Measurements from ENCODE around the gene IVD. TPM values are rescaled to one million over a fixed set of nuclear protein-coding genes. Genes with fewer than 3 reads are reported as not detected.

Gene IVD
- total and polyA plus RNA-seq, 7 experiments from 2014 or later = 27.1 to 81.8 (median 50.4) TPM

GRCh38 chr15:40424483-40425115 lies 19.0 kb downstream of the IVD start:
- H3K27me3 Mint-ChIP-seq = no peaks in the 10 kb centered on the region
- ATAC-seq (no peak), DNase-seq (no peak)
- no peak overlapping the region for H3K4me3 ChIP-seq (ENCODE audit: low read length)
- H3K27me3 ChIP-seq (ENCODE audit: control insufficient read depth in 2 of 2, insufficient read depth in 2 of 2, low read length in 2 of 2) = no peaks in the 10 kb centered on the region
- H3K27ac ChIP-seq (ENCODE audit: low read depth, low read length) = no peak overlapping the region
- H3K9me3 Mint-ChIP-seq = no peaks in the 10 kb centered on the region
- no peak overlapping the region for H3K4me3 Mint-ChIP-seq
- peaks cover 0 to 3% of the 10 kb centered on the region in 2 donors for H3K4me1 ChIP-seq (ENCODE audit: control insufficient read depth in 2 of 2, insufficient read depth in 2 of 2, low read length in 2 of 2)
- H3K9me3 ChIP-seq (ENCODE audit: control insufficient read depth in 2 of 3, low read length in 3 of 3) = no peaks in the 10 kb centered on the region
- intact Hi-C loops (cut with micrococcal nuclease) = loop anchor here (5.0 kb wide), 3 partner anchors 42 to 737 kb away; partner anchors contain the start of gene KNSTRN (in 1 of the 2)
- POLR2A ChIA-PET = no interaction called here
- H3K27ac Mint-ChIP-seq = no peak overlapping the region
- no peaks in the 10 kb centered on the region for H3K36me3 ChIP-seq (ENCODE audit: control insufficient read depth in 2 of 3, insufficient read depth in 3 of 3, low read length in 3 of 3)
- H3K36me3 Mint-ChIP-seq = peaks cover 0 to 16% (median 5%) of the 10 kb centered on the region in 5 donors
- peaks cover 0 to 7% (median 0%) of the 10 kb centered on the region in 7 donors for H3K4me1 Mint-ChIP-seq
- CTCF ChIA-PET = interaction anchor here (0.6 to 11.1 kb wide), 6 partner anchors 12 to 94 kb away, joined by 3 to 107 read pairs (median 3); partner anchors contain the start of genes BAHD1 and CCDC9B

- ATAC-seq (no peak), DNase-seq (no peak)
- Histone ChIP-seq H3K27me3 (ENCODE audit: control insufficient read depth in 2 of 2, insufficient read depth in 2 of 2, low read length in 2 of 2) (no peaks in the 10 kb centered on the region), H3K4me1 (ENCODE audit: control insufficient read depth in 2 of 2, insufficient read depth in 2 of 2, low read length in 2 of 2) (peaks cover 0 to 3% of the 10 kb centered on the region in 2 donors), H3K4me3 (ENCODE audit: low read length) (no peak overlapping the region), H3K36me3 (ENCODE audit: control insufficient read depth in 2 of 3, insufficient read depth in 3 of 3, low read length in 3 of 3) (no peaks in the 10 kb centered on the region), H3K9me3 (ENCODE audit: control insufficient read depth in 2 of 3, low read length in 3 of 3) (no peaks in the 10 kb centered on the region), H3K27ac (ENCODE audit: low read depth, low read length) (no peak overlapping the region)
- intact Hi-C loops (cut with micrococcal nuclease) = no loop called here
- Mint-ChIP-seq H3K9me3 (no peaks in the 10 kb centered on the region), H3K27me3 (no peaks in the 10 kb centered on the region), H3K27ac (no peak overlapping the region), H3K4me1 (peaks cover 0 to 7% (median 0%) of the 10 kb centered on the region in 7 donors), H3K36me3 (peaks cover 0 to 16% (median 5%) of the 10 kb centered on the region in 5 donors), H3K4me3 (no peak overlapping the region)
- POLR2A ChIA-PET = no interaction called here
- CTCF ChIA-PET = interaction anchor here (0.7 to 11.1 kb wide), 4 partner anchors 27 to 146 kb away, joined by 3 to 107 read pairs (median 4); partner anchors contain the start of gene CCDC9B
Measured at GRCh38 chr15:40425681-40426080, 20.1 kb downstream of the IVD start.

GRCh38 chr15:40427188-40427587 lies 21.6 kb downstream of the IVD start:
- H3K9me3 Mint-ChIP-seq = no peaks in the 10 kb centered on the region
- H3K27me3 ChIP-seq (ENCODE audit: control insufficient read depth in 2 of 2, insufficient read depth in 2 of 2, low read length in 2 of 2) = no peaks in the 10 kb centered on the region
- DNase-seq (no peak), ATAC-seq (no peak)
- no peaks in the 10 kb centered on the region for H3K4me1 ChIP-seq (ENCODE audit: control insufficient read depth in 2 of 2, insufficient read depth in 2 of 2, low read length in 2 of 2)
- no peak overlapping the region for H3K27ac Mint-ChIP-seq
- H3K4me3 ChIP-seq (ENCODE audit: low read length) = no peak overlapping the region
- intact Hi-C loops (cut with micrococcal nuclease) = no loop called here
- H3K36me3 Mint-ChIP-seq = peaks cover 0 to 16% (median 5%) of the 10 kb centered on the region in 5 donors
- no peak overlapping the region for H3K4me3 Mint-ChIP-seq
- no peak overlapping the region for H3K27ac ChIP-seq (ENCODE audit: low read depth, low read length)
- H3K4me1 Mint-ChIP-seq = peaks cover 0 to under 1% (median 0%) of the 10 kb centered on the region in 7 donors
- POLR2A ChIA-PET = no interaction called here
- H3K36me3 ChIP-seq (ENCODE audit: control insufficient read depth in 2 of 3, insufficient read depth in 3 of 3, low read length in 3 of 3) = no peaks in the 10 kb centered on the region
- H3K9me3 ChIP-seq (ENCODE audit: control insufficient read depth in 2 of 3, low read length in 3 of 3) = no peaks in the 10 kb centered on the region
- no peaks in the 10 kb centered on the region for H3K27me3 Mint-ChIP-seq
- CTCF ChIA-PET = interaction anchor here (0.9 to 11.1 kb wide), 2 partner anchors 86 to 95 kb away, joined by 3 to 107 read pairs; partner anchors contain the start of gene CCDC9B

- no peaks in the 10 kb centered on the region for H3K4me1 ChIP-seq (ENCODE audit: control insufficient read depth in 2 of 2, insufficient read depth in 2 of 2, low read length in 2 of 2)
- no peak overlapping the region for H3K27ac Mint-ChIP-seq
- POLR2A ChIA-PET = no interaction called here
- ATAC-seq (no peak), DNase-seq (no peak)
- no peaks in the 10 kb centered on the region for H3K36me3 ChIP-seq (ENCODE audit: control insufficient read depth in 2 of 3, insufficient read depth in 3 of 3, low read length in 3 of 3)
- H3K4me3 ChIP-seq (ENCODE audit: low read length) = no peak overlapping the region
- no peak overlapping the region for H3K27ac ChIP-seq (ENCODE audit: low read depth, low read length)
- H3K4me3 Mint-ChIP-seq = no peak overlapping the region
- no peaks in the 10 kb centered on the region for H3K27me3 ChIP-seq (ENCODE audit: control insufficient read depth in 2 of 2, insufficient read depth in 2 of 2, low read length in 2 of 2)
- CTCF ChIA-PET = interaction anchor here (0.6 to 1.8 kb wide), 2 partner anchors 90 to 279 kb away, joined by 4 to 5 read pairs; no protein-coding TSS in a partner anchor
- peaks cover 0 to 16% (median 5%) of the 10 kb centered on the region in 5 donors for H3K36me3 Mint-ChIP-seq
- H3K9me3 Mint-ChIP-seq = no peaks in the 10 kb centered on the region
- peaks cover 0 to 1% (median 0%) of the 10 kb centered on the region in 7 donors for H3K4me1 Mint-ChIP-seq
- H3K27me3 Mint-ChIP-seq = peaks cover 0 to 8% (median 0%) of the 10 kb centered on the region in 5 donors
- H3K9me3 ChIP-seq (ENCODE audit: control insufficient read depth in 2 of 3, low read length in 3 of 3) = no peaks in the 10 kb centered on the region
- intact Hi-C loops (cut with micrococcal nuclease) = no loop called here
Measured at GRCh38 chr15:40428185-40428584, 22.6 kb downstream of the IVD start.

GRCh38 chr15:40429068-40429710 lies 23.6 kb downstream of the IVD start:
- intact Hi-C loops (cut with micrococcal nuclease) = no loop called here
- Histone ChIP-seq H3K36me3 (ENCODE audit: control insufficient read depth in 2 of 3, insufficient read depth in 3 of 3, low read length in 3 of 3) (no peaks in the 10 kb centered on the region), H3K27me3 (ENCODE audit: control insufficient read depth in 2 of 2, insufficient read depth in 2 of 2, low read length in 2 of 2) (no peaks in the 10 kb centered on the region), H3K9me3 (ENCODE audit: control insufficient read depth in 2 of 3, low read length in 3 of 3) (no peaks in the 10 kb centered on the region), H3K27ac (ENCODE audit: low read depth, low read length) (no peak overlapping the region), H3K4me3 (ENCODE audit: low read length) (no peak overlapping the region), H3K4me1 (ENCODE audit: control insufficient read depth in 2 of 2, insufficient read depth in 2 of 2, low read length in 2 of 2) (no peaks in the 10 kb centered on the region)
- Mint-ChIP-seq H3K4me1 (peaks cover 0 to 1% (median 0%) of the 10 kb centered on the region in 7 donors), H3K4me3 (no peak overlapping the region), H3K9me3 (no peaks in the 10 kb centered on the region), H3K27ac (peak overlapping the region in 1 of 9 donors; percentile 26), H3K36me3 (peaks cover 0 to 12% (median 5%) of the 10 kb centered on the region in 5 donors), H3K27me3 (peaks cover 0 to 18% (median 0%) of the 10 kb centered on the region in 5 donors)
- CTCF ChIA-PET = interaction anchor here (1.8 kb wide), 1 partner anchor 91 kb away, joined by 5 read pairs; no protein-coding TSS in a partner anchor
- no peak for ATAC-seq
- DNase-seq = no peak
- POLR2A ChIA-PET = no interaction called here

GRCh38 chr15:40430271-40430805 lies 24.7 kb downstream of the IVD start:
- peaks cover 0 to 12% (median under 1%) of the 10 kb centered on the region in 7 donors for H3K4me1 Mint-ChIP-seq
- H3K4me1 ChIP-seq (ENCODE audit: control insufficient read depth in 2 of 2, insufficient read depth in 2 of 2, low read length in 2 of 2) = peaks cover 0 to 2% of the 10 kb centered on the region in 2 donors
- H3K27ac Mint-ChIP-seq = no peak overlapping the region
- H3K27me3 Mint-ChIP-seq = peaks cover 0 to 29% (median 0%) of the 10 kb centered on the region in 5 donors
- H3K27me3 ChIP-seq (ENCODE audit: control insufficient read depth in 2 of 2, insufficient read depth in 2 of 2, low read length in 2 of 2) = no peaks in the 10 kb centered on the region
- H3K4me3 ChIP-seq (ENCODE audit: low read length) = no peak overlapping the region
- no peak for ATAC-seq
- no peak overlapping the region for H3K27ac ChIP-seq (ENCODE audit: low read depth, low read length)
- H3K36me3 ChIP-seq (ENCODE audit: control insufficient read depth in 2 of 3, insufficient read depth in 3 of 3, low read length in 3 of 3) = no peaks in the 10 kb centered on the region
- H3K9me3 Mint-ChIP-seq = no peaks in the 10 kb centered on the region
- POLR2A ChIA-PET = no interaction called here
- no peak overlapping the region for H3K4me3 Mint-ChIP-seq
- no peak for DNase-seq
- CTCF ChIA-PET = interaction anchor here (1.0 kb wide), 1 partner anchor 9 kb away, joined by 3 read pairs; no protein-coding TSS in a partner anchor
- peaks cover 0 to 8% (median 1%) of the 10 kb centered on the region in 5 donors for H3K36me3 Mint-ChIP-seq
- intact Hi-C loops (cut with micrococcal nuclease) = no loop called here
- H3K9me3 ChIP-seq (ENCODE audit: control insufficient read depth in 2 of 3, low read length in 3 of 3) = no peaks in the 10 kb centered on the region
